K562 (cell line): ENCODE measurements around the gene BCL2L12. TPM values are rescaled to one million over a fixed set of nuclear protein-coding genes. Genes with fewer than 3 reads are reported as not detected.

Experiments used
- AFF1 ChIP-seq, 2 experiments: fragments of 450-650 bp; IDR thresholded peaks; 2 replicates each; pipeline ENCODE4 v1.6.1; 2018; ENCODE audit warnings: mild to moderate bottlenecking in 2 of 2, low read depth in 1 of 2; ENCODE audit not compliant: partially characterized antibody in 2 of 2
- FOSL1 ChIP-seq: fragments of 200-800 bp; sonication (Bioruptor generic); conservative IDR thresholded peaks from 2 replicates; pipeline ENCODE4 v1.6.1; 2016; ENCODE audit warnings: missing genetic modification characterization, missing compliant biosample characterization
- JUND ChIP-seq, 2 experiments: IDR thresholded peaks; 2 replicates in 1 of 2; 3 replicates in 1 of 2; pipeline ENCODE4 v1.6.1; 2011; ENCODE audit warnings: borderline replicate concordance in 2 of 2, low read depth in 2 of 2, low read length in 2 of 2, improper control_type of control experiment in 1 of 2, missing biosample characterization in 1 of 2, missing genetic modification characterization in 1 of 2, missing genetic modification reagents in 1 of 2
- KDM5B ChIP-seq: fragments of 200-600 bp; sonication (generic); IDR thresholded peaks from 2 replicates; pipeline ENCODE4 v1.6.1; 2012; ENCODE audit warnings: low read depth, mild to moderate bottlenecking, moderate library complexity, low read length, control low read depth, inconsistent platforms; ENCODE audit not compliant: insufficient replicate concordance
- MITF ChIP-seq: IDR thresholded peaks from 2 replicates; pipeline ENCODE4 v1.6.1; 2014; ENCODE audit warnings: antibody characterized with exemption
- MTA2 ChIP-seq: fragments of 450-650 bp; IDR thresholded peaks from 2 replicates; pipeline ENCODE4 v1.6.1; 2016; ENCODE audit warnings: low read depth
- NCOA6 ChIP-seq: fragments of 450-650 bp; IDR thresholded peaks from 2 replicates; pipeline ENCODE4 v1.6.1; 2017; ENCODE audit warnings: mild to moderate bottlenecking
- PML ChIP-seq: IDR thresholded peaks from 2 replicates; pipeline ENCODE4 v1.6.1; 2012; ENCODE audit warnings: low read length, inconsistent platforms
- TFAP4 ChIP-seq: sonication (generic); formaldehyde crosslinking; IDR thresholded peaks from 2 replicates; pipeline ENCODE4 v1.8.0; 2022; ENCODE audit warnings: missing genetic modification reagents, mild to moderate bottlenecking, moderate library complexity, borderline replicate concordance
- U2AF2 ChIP-seq: fragments of 200-400 bp; formaldehyde crosslinking; optimal IDR thresholded peaks from 2 replicates; pipeline ENCODE3; 2017; ENCODE audit warnings: low read depth, mild to moderate bottlenecking, low read length
- ZBTB1 ChIP-seq: sonication (generic); formaldehyde crosslinking; IDR thresholded peaks from 2 replicates; pipeline ENCODE4 v1.8.1; 2023; ENCODE audit warnings: missing genetic modification reagents, low read depth, mild to moderate bottlenecking, borderline replicate concordance
- polyA plus RNA-seq, 8 experiments: library from polyadenylated mRNA; depleted of rRNA in 4 of 8; stranded (reverse) in 5 of 8; unstranded in 3 of 8; fragments of >200 nt; fragmentation: Nextera tagmentation in 2 of 8; fragmentation: Illumina TruSeq in 1 of 8; extraction: Ambion mirVana in 2 of 8; extraction: Trizol in 1 of 8; gene quantifications; 2 replicates each; pipeline versions ENCODE4 v1.2.1 to v1.2.3, GENCODE V29; 2011 to 2014; ENCODE audit warnings: inconsistent platforms in 1 of 8, missing spikeins in 1 of 8
- total RNA-seq, 7 experiments: library from RNA; depleted of rRNA in 6 of 7; stranded (reverse); fragments of >200 nt in 6 of 7; fragmentation: Illumina TruSeq in 2 of 7; extraction: Trizol in 2 of 7; gene quantifications; 2 replicates each; pipeline versions ENCODE4 v1.2.1 to v1.2.3, GENCODE V29; 2011 to 2021; ENCODE audit warnings: low replicate concordance in 1 of 7
- TF ChIP-seq, protein P1 (sequence below), 2 experiments: IDR thresholded peaks; 2 replicates each; pipeline ENCODE4 v1.6.1; 2012; ENCODE audit warnings: improper control_type of control experiment in 2 of 2, low read depth in 2 of 2, low read length in 2 of 2, borderline replicate concordance in 1 of 2

BCL2L12 gene
- total and polyA plus RNA-seq, 9 of the 15 experiments (the other 6 are each of a cell fraction or from before 2014, with no cell fraction given), result 7.4 to 263 (median 81.2) TPM

DNA sequence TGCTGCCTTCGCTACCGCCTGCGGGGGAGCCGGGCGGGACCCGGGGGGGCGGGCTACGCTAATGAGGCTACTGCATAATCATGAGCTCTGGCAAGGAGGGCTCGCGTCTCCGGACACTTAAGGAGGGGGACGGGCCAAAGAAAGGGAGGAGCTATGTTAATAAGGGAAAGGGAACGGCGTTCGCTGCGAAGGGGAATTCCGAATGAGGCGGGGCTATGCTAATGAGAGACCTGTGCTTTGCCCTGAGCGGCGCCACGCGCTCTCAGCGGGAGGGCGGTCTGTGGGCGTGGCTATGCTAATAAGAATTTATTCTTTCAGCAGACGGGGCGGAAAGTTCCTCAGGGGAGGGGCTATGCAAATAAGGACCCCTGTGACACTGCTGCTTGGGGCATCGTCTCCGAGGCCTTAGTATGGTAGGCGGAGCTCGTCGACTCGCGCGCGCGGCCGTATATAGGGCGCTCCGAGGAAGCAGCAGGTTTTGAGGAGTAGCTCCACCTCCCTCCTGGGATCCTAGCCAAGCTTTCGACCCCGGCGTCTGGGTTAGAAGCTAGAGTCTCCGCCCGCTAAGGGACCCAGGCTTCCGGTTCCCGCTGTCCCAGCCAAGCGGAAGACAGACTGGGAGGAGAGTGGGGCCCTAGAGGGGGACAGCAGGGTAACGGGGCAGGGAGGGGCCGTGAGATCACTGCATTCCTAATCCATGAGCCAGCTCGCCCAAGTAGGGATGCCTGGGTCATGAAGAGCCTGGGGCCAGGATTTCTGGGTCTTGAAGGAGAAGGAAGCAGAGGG is 25.4 kb upstream of the BCL2L12 start, which contains the start of gene RRAS (continued):
- TF ChIP-seq KDM5B, result peak; percentile 72
- peak; percentile 92 for TF ChIP-seq FOSL1 (tag)
- TF ChIP-seq TFAP4, result peak; percentile 85
- no peak for TF ChIP-seq NCOA6
- TF ChIP-seq ZBTB1 (CRISPR knock-in tag), result no peak
- TF ChIP-seq MTA2, result no peak
- TF ChIP-seq, protein P1, sequence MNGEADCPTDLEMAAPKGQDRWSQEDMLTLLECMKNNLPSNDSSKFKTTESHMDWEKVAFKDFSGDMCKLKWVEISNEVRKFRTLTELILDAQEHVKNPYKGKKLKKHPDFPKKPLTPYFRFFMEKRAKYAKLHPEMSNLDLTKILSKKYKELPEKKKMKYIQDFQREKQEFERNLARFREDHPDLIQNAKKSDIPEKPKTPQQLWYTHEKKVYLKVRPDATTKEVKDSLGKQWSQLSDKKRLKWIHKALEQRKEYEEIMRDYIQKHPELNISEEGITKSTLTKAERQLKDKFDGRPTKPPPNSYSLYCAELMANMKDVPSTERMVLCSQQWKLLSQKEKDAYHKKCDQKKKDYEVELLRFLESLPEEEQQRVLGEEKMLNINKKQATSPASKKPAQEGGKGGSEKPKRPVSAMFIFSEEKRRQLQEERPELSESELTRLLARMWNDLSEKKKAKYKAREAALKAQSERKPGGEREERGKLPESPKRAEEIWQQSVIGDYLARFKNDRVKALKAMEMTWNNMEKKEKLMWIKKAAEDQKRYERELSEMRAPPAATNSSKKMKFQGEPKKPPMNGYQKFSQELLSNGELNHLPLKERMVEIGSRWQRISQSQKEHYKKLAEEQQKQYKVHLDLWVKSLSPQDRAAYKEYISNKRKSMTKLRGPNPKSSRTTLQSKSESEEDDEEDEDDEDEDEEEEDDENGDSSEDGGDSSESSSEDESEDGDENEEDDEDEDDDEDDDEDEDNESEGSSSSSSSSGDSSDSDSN (IDR thresholded peaks at IDR 0.05; ENCODE audit: borderline replicate concordance in 1 of 2, low read depth in 2 of 2, low read length in 2 of 2), result peak in 1 of 2 experiments; percentile 55; a peak in 1 of 4 replicates
- TF ChIP-seq PML, result peak; percentile 66; the same call in 1 of the 2 replicates
- peak in 1 of 2 experiments; percentile 84 for TF ChIP-seq AFF1 (IDR thresholded peaks at IDR 0.05; ENCODE audit: low read depth in 1 of 2, partially characterized antibody in 2 of 2)
- TF ChIP-seq JUND (IDR thresholded peaks at IDR 0.05; ENCODE audit: borderline replicate concordance, low read depth, low read length), result peak; percentile 91
- peak; percentile 91; the same call in 1 of the 3 replicates for TF ChIP-seq JUND (tag; IDR thresholded peaks at IDR 0.05; ENCODE audit: borderline replicate concordance, low read depth, low read length)
- no peak for TF ChIP-seq U2AF2
- TF ChIP-seq MITF, result peak; percentile 38; the same call in 1 of the 2 replicates
